Right cardiac atrium (tissue), 5 donors: ENCODE data around the gene PI4KA. TPM values are rescaled to one million over a fixed set of nuclear protein-coding genes. Genes with fewer than 3 reads are reported as not detected.

ENCODE experiments used
- ATAC-seq, 2 donors: fragments of 200-7000 bp; cut with Tn5 transposase; one replicate each; pipeline versions ENCODE4 v1.8.0 to v1.9.1; 2020; ENCODE audit warnings: moderate library complexity in 2 of 2, mild to moderate bottlenecking in 1 of 2
- DNase-seq, 3 donors: peaks; one replicate each; pipeline ENCODE4 v3.0.0-alpha.2; 2020
- H3K27ac ChIP-seq: one replicate; pipeline ENCODE4 v1.5.1; 2013; ENCODE audit warnings: mild to moderate bottlenecking, low read length, control low read depth, moderate library complexity
- H3K27me3 ChIP-seq: one replicate; pipeline ENCODE4 v1.6.1; 2013; ENCODE audit not compliant: control insufficient read depth, insufficient read depth
- H3K4me1 ChIP-seq: one replicate; pipeline ENCODE4 v1.6.1; 2013; ENCODE audit warnings: low read length; ENCODE audit not compliant: control insufficient read depth, insufficient read depth
- H3K4me3 ChIP-seq: one replicate; pipeline ENCODE4 v1.5.1; 2013; ENCODE audit warnings: low read length, control low read depth
- H3K9me3 ChIP-seq: one replicate; pipeline ENCODE4 v1.6.1; 2013; ENCODE audit warnings: low read length; ENCODE audit not compliant: control insufficient read depth
- WGBS: extraction: QIAGEN DNeasy Blood & Tissue Kit; methylation state at CpG from one replicate; pipeline ENCODE4 v1.1.7; 2013; 5-methylcytosine and 5-hydroxymethylcytosine counted together
- intact Hi-C, 4 donors: fragments of 100-400 bp; cut with DNase I; formaldehyde crosslinking; loops; one replicate each; pipeline versions ENCODE4 v1.11.0 to v1.14.0; 2022 to 2023
- polyA plus RNA-seq: library from polyadenylated mRNA; stranded (reverse); fragments of 200-250 nt; gene quantifications from one replicate; pipeline ENCODE4 v1.2.3, GENCODE V29; 2013
- total RNA-seq, 4 donors: library from RNA; stranded (reverse); fragmentation: NEBNext Ultra II Directional; extraction: Animal tissue kit (Norgen Biotek cat#: 25700); gene quantifications; one replicate each; pipeline ENCODE4 v1.2.1, GENCODE V29; 2021
- donor health status: healthy with polysubstance abuse.
- donor health status: DM: no; HTN: yes; CAD: no.
- donor health status: DM: no; HTN: no; CAD: no.
- donor health status: DM: no; HTN: yes; CAD: no; lungs with severe emphysema.
- donor health status: DM: yes; HTN: yes; CAD: no.

PI4KA gene
- total and polyA plus RNA-seq, 5 donors = 31.3 to 61.9 (median 52.5) TPM

DNA sequence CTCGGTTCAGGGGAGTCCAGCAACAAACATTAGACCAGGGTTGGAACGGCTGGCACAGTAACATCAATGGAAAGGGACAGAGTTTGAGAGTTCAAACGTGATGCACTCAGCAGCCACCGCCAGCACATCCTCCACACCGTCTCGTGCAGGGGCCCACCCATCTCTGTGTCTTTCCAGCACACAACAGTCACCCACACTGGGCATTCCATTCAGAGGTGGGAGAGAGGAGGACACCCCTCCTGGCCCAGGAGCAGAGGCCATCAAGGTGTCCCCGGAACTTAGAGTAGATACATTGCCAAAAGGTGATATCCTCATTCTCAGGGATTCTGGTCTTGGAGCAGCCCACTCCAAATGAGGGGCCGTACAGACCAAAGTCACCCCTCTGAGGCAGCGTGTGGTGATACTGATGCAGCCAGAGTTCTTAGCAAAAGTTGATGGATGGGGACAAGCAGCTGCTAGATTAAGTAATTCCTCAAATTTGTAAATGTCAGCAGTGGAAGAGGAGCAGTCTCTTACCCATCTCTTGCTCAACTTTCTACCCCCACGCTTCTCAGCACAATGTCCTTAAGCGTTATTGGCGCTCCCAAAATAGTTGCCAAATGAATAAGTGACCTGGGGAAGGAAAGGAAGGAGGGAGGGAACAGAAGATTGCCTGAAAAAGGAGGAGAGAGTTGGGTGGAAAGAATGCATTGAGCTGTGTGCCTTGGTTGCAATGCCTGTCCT is 5.7 kb upstream of the PI4KA start:
- Histone ChIP-seq H3K27ac (no peak overlapping the region), H3K4me3 (no peak overlapping the region), H3K9me3 (no peaks in the 10 kb centered on the region), H3K4me1 (peaks cover 11% of the 10 kb centered on the region), H3K27me3 (no peaks in the 10 kb centered on the region)
- intact Hi-C loops = loop anchor here in 1 of 4 donors (10.0 kb wide), 1 partner anchor 120 kb away; the partner anchor contains the start of gene LZTR1
- DNase-seq (no peak), ATAC-seq (no peak)
- 85% methylated on average over 12 of the region's 12 CpGs for WGBS

DNA sequence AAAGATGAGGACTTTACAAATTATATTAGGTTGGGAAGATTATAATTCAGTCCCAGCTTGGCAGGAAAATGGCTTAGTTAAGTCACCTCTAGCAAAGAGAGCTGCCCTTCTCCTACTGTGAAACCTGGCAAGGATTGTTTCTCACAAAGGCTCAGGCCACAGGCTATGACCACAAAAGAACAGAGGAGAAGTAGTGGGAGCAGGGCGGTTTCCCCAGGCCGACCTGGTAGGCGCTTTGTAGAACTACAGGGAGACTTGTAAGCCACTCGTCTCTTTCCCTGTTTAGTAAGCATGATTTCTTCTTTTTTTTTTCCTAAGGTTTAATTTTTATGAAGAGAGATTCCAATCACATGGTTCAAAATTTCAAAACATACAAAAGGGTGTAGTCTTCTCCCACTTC is 4.8 kb upstream of the PI4KA start:
- WGBS = 78% methylated on average over 4 of the region's 4 CpGs
- intact Hi-C loops = loop anchor here in 1 of 4 donors (10.0 kb wide), 1 partner anchor 121 kb away; the partner anchor contains the start of gene LZTR1
- Histone ChIP-seq H3K4me1 (peaks cover 11% of the 10 kb centered on the region), H3K4me3 (no peak overlapping the region), H3K27ac (no peak overlapping the region), H3K9me3 (no peaks in the 10 kb centered on the region), H3K27me3 (no peaks in the 10 kb centered on the region)
- ATAC-seq = no peak
- no peak for DNase-seq

DNA sequence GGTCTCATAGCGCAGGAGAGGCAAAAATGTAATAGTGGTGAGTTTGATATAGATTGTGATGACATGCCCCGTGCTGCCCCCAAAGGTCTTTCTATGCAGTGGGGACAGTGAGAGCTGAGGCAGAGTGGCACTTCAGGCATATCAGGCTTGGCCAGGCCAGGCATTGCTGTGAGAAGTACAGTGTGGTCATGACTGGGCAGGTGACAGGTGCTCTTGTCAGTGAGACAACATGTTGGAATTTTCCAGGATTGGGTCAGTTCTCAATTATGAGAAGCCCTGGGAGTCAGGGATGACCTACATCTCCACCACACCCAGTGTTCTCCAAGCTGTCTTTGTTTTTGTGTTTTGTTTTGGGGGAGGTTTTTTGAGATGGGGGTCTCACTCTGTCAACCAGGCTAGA is 3.9 kb upstream of the PI4KA start:
- H3K27ac ChIP-seq = no peak overlapping the region
- intact Hi-C loops = loop anchor here in 1 of 4 donors (10.0 kb wide), 1 partner anchor 122 kb away; the partner anchor contains the start of gene LZTR1
- H3K27me3 ChIP-seq = no peaks in the 10 kb centered on the region
- H3K4me1 ChIP-seq = peaks cover 8% of the 10 kb centered on the region
- WGBS = 95% methylated on average over 2 of the region's 2 CpGs
- H3K4me3 ChIP-seq = no peak overlapping the region
- ATAC-seq = no peak
- no peak for DNase-seq
- H3K9me3 ChIP-seq = no peaks in the 10 kb centered on the region

DNA sequence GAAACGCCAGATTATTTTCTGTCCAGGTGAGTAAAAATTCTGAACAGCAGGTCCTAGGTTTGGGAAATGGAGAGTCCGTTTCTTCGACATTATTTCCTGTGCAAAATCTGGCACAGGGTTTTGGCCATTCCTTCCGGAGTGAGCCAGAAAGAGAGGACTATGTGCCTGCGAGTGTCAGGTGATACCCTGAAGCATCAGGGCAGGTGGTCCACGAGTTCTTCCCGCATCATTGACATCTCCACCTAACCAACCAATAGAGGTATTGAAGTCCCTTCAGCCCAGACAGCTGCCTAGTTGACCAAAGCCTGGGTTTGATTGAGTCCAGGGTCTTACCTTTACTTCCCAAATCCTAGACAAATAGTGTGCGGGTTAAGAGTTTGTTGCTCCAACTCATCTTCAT is 1.0 kb upstream of the PI4KA start:
- intact Hi-C loops = loop anchor here in 1 of 4 donors (10.0 kb wide), 1 partner anchor 125 kb away; the partner anchor contains the start of gene LZTR1
- no peaks in the 10 kb centered on the region for H3K27me3 ChIP-seq
- H3K4me1 ChIP-seq = peaks cover 9% of the 10 kb centered on the region
- H3K4me3 ChIP-seq = peak overlapping the region; percentile 59
- ATAC-seq = no peak
- 41% methylated on average over 8 of the region's 8 CpGs for WGBS
- H3K9me3 ChIP-seq = no peaks in the 10 kb centered on the region
- H3K27ac ChIP-seq = no peak overlapping the region
- no peak for DNase-seq

DNA sequence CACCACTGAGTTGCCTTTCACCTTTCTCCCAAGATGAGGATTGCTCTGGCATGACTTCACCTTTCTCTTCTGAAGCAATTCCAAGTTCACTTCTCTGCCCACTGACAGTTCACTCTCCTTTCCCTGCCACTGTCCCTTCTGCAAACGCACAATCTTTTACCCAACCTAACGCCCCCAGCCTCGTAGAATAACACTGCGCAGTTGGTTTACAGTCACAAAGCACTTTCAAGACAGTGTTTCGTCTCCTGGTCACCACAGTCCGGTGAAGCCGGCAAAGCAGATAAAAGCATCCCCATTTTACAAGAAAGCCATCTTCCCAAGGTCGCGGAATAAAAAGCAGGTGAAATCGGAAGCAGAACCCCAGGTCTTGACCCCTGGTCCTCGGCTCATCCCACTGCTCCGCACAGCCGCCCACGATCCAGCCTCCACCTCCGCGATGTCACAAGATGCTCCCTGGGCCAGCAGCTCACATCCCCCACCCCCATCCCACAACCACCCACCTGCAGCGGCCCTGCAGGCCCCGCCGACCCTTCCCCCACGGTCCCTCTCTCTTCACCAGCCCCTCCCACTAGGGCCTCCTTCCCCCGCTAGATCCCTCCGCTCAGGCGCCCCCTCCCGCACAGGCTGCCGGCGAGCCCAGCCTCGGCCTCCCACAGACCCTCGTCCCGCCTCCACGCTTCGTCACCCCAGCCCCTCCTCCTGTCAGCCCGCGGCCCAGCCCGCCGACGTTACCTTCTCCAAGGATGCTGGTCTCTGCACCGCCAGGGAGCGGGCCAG is 585 bp downstream of the PI4KA start:
- Histone ChIP-seq H3K9me3 (no peaks in the 10 kb centered on the region), H3K4me1 (peaks cover 9% of the 10 kb centered on the region)

DNA sequence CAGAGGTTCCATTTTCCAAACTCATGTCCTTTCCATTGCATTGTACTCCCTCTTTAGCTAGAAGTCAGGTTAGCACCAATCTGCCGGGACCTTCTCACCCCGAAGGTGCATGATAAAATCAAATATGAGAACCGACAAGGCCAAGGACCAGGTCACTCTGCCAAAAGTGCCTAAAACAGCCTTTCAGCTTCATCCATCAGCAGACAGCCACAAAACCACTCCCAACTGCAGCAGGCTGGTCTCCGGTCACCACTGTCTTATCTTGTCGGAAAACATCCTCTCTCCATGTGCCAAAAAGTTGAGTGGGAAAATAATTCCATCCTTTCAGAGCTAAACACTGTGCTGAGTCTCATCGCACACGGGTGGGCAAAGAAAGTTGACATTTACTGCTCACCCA is 1.4 kb downstream of the PI4KA start:
- Histone ChIP-seq H3K4me1 (peaks cover 10% of the 10 kb centered on the region), H3K4me3 (peak overlapping the region; percentile 65), H3K27me3 (no peaks in the 10 kb centered on the region), H3K9me3 (no peaks in the 10 kb centered on the region), H3K27ac (peak overlapping the region; percentile 58)
- intact Hi-C loops = no loop called here
- DNase-seq (no peak), ATAC-seq (no peak)
- WGBS = 18% methylated on average over 7 of the region's 7 CpGs

More for the DNA sequence above, 585 bp downstream of the PI4KA start:
- under 1% methylated on average over 38 of the region's 38 CpGs for WGBS
- Histone ChIP-seq H3K4me3 (peak overlapping the region; percentile 65), H3K27ac (peak overlapping the region; percentile 73), H3K27me3 (no peaks in the 10 kb centered on the region)
- peak; percentile 81 to 85 for ATAC-seq
- peak; percentile 89 to 96 (median 95) for DNase-seq
- intact Hi-C loops = no loop called here

DNA sequence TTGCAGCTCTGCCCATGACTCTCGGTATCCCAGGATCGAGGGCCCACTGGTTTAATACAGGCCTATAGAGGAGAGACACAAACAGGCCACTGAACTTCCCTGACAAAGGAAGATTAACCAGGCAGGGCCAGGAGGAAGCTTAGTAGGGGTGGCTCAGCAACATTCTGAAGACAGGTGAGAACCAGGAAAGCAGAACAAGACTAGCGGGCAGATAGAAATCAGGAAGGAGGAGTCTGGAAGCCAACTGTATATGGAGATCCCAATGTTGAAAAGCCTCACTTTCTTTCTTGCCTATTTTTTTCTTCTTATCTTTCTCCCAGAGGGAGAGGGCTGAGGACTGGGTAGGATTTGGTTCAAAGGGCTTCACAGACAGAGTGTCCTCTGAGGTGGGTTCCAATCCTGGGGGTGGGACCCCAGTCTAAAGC is 5.4 kb downstream of the PI4KA start:
- no peaks in the 10 kb centered on the region for H3K27me3 ChIP-seq
- intact Hi-C loops = no loop called here
- 90% methylated on average over 3 of the region's 3 CpGs for WGBS

DNA sequence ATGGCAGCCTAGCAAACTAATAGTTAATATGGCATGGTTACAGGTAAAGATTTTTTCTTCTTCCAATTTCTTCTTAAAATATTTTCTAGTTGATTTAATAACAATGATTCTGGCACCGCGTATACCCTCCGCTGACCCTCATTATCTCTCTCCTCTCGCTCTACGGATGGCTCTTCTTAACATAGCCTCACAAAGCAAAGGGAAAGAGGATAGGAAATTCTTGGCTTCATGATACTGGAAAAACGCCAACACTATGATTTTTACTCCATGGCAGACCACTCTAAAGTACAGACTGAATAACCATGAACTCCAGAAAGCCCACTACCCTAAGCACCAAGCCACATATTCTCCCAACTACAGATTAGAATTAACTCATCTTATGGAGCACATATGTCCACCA is 6.1 kb downstream of the PI4KA start:
- peak in 1 of 2 donors; percentile 34 for ATAC-seq
- WGBS = 25% methylated on average over 6 of the region's 6 CpGs
- intact Hi-C loops = no loop called here
- no peaks in the 10 kb centered on the region for H3K9me3 ChIP-seq
- peaks cover 11% of the 10 kb centered on the region for H3K4me1 ChIP-seq
- no peak for DNase-seq
- H3K4me3 ChIP-seq = no peak overlapping the region
- H3K27ac ChIP-seq = no peak overlapping the region
- H3K27me3 ChIP-seq = no peaks in the 10 kb centered on the region

More for the DNA sequence above, 5.4 kb downstream of the PI4KA start:
- no peak overlapping the region for H3K27ac ChIP-seq
- no peaks in the 10 kb centered on the region for H3K9me3 ChIP-seq
- DNase-seq (no peak), ATAC-seq (no peak)
- peaks cover 11% of the 10 kb centered on the region for H3K4me1 ChIP-seq
- no peak overlapping the region for H3K4me3 ChIP-seq

DNA sequence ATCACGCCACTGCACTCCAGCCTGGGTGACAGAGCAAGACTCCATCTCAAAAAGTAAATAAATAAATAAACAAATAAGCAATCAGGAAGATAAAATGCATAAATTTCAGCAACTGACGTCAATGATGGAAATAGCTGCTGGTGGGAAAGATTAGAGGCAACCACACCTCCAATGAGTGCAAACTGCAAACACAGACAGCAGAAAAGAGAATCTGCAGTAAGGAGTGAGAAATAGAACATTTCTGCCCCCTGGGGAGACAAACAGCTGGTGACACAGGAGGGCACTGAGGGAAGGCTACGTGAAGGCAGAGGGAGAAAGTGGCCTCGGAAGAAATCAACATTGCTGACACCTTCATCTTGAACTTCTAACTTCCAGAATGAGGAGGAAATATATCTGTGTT is 6.5 kb downstream of the PI4KA start:
- Histone ChIP-seq H3K27ac (no peak overlapping the region), H3K4me1 (peaks cover 7% of the 10 kb centered on the region), H3K9me3 (no peaks in the 10 kb centered on the region), H3K4me3 (no peak overlapping the region), H3K27me3 (no peaks in the 10 kb centered on the region)
- 37% methylated on average over 4 of the region's 4 CpGs for WGBS
- peak in 1 of 2 donors; percentile 25 for ATAC-seq
- DNase-seq = no peak
- intact Hi-C loops = no loop called here

DNA sequence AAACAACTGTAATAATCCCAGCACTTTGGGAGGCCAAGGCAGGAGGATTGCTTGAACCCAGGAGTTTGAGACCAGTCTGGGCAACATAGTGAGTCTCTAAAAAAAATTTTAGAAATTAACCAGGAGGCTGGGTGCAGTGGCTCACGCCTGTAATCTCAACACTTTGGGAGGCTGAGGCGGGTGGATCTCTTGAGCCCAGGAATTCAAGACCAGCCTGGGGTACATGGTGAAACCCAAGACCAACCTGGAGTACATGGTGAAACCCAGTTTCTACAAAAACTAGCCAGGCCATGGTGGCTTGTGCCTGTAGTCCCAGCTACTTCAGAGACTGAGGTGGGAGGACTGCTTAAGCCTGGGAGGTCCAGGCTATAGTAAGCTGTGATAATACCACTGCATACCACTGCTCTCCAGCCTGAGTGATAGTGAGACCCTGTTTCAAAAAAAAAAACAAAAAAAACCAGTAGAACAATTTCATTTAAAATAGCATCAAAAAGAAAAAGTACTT is 11.2 kb downstream of the PI4KA start:
- H3K4me1 ChIP-seq = peaks cover 5% of the 10 kb centered on the region
- no peaks in the 10 kb centered on the region for H3K9me3 ChIP-seq
- ATAC-seq = no peak
- H3K4me3 ChIP-seq = no peak overlapping the region
- WGBS = 93% methylated on average over 2 of the region's 2 CpGs
- no peak overlapping the region for H3K27ac ChIP-seq
- no peak for DNase-seq
- no peaks in the 10 kb centered on the region for H3K27me3 ChIP-seq
- intact Hi-C loops = no loop called here
